Immature natural killer cell (primary cell): ENCODE measurements around the gene NEK6. TPM values are rescaled to one million over a fixed set of nuclear protein-coding genes. Genes with fewer than 3 reads are reported as not detected.

ENCODE experiments used
- DNase-seq, 3 donors: peaks; one replicate each; pipeline ENCODE4 v3.0.0; 2022; ENCODE audit warnings: mixed read lengths in 1 of 3
- H3K27ac Mint-ChIP-seq, 6 donors: one replicate each; pipeline ENCODE4 v1.8.0; 2020; ENCODE audit warnings: mixed read lengths in 6 of 6, mild to moderate bottlenecking in 5 of 6, inconsistent platforms in 4 of 6, moderate library complexity in 3 of 6
- H3K27me3 Mint-ChIP-seq, 3 donors: one replicate each; pipeline ENCODE4 v1.8.0; 2020 to 2021; ENCODE audit warnings: low read depth in 3 of 3, mild to moderate bottlenecking in 3 of 3, mixed read lengths in 3 of 3, moderate library complexity in 3 of 3, inconsistent platforms in 1 of 3
- H3K36me3 Mint-ChIP-seq, 3 donors: one replicate each; pipeline ENCODE4 v1.8.0; 2020; ENCODE audit warnings: mixed read lengths in 3 of 3, inconsistent platforms in 2 of 3, mild to moderate bottlenecking in 2 of 3
- H3K4me1 Mint-ChIP-seq, 2 donors: one replicate each; pipeline ENCODE4 v1.8.0; 2020; ENCODE audit warnings: inconsistent platforms in 2 of 2, mild to moderate bottlenecking in 2 of 2, mixed read lengths in 2 of 2, moderate library complexity in 1 of 2
- H3K4me3 Mint-ChIP-seq, 5 donors: one replicate each; pipeline ENCODE4 v1.8.0; 2020; ENCODE audit warnings: mild to moderate bottlenecking in 5 of 5, mixed read lengths in 5 of 5, inconsistent platforms in 3 of 5, moderate library complexity in 3 of 5
- H3K9me3 Mint-ChIP-seq, 6 donors: one replicate each; pipeline ENCODE4 v1.8.0; 2020; ENCODE audit warnings: mild to moderate bottlenecking in 6 of 6, mixed read lengths in 6 of 6, inconsistent platforms in 4 of 6, moderate library complexity in 3 of 6
- polyA plus RNA-seq, 3 donors: library from polyadenylated mRNA; unstranded; fragments of 300-500 nt; fragmentation: Illumina TruSeq; gene quantifications; one replicate each; pipeline ENCODE4 v1.2.3, GENCODE V29; 2021

Gene NEK6
- polyA plus RNA-seq, 3 donors from 2014 or later, result 8.8 to 18.0 (median 13.8) TPM

- H3K27me3 Mint-ChIP-seq, result peaks cover 0 to 4% (median 2%) of the 10 kb centered on the region in 3 donors
- DNase-seq, result no peak
- H3K9me3 Mint-ChIP-seq, result no peaks in the 10 kb centered on the region
- H3K27ac Mint-ChIP-seq, result peak overlapping the region in 5 of 6 donors; percentile 6 to 70 (median 41)
- no peak overlapping the region for H3K4me3 Mint-ChIP-seq
- H3K4me1 Mint-ChIP-seq, result peaks cover 18 to 61% of the 10 kb centered on the region in 2 donors
- H3K36me3 Mint-ChIP-seq, result peaks cover 5 to 19% (median 9%) of the 10 kb centered on the region in 3 donors
Measured at GRCh38 chr9:124381170-124381945, 123.6 kb downstream of the NEK6 start.

DNA sequence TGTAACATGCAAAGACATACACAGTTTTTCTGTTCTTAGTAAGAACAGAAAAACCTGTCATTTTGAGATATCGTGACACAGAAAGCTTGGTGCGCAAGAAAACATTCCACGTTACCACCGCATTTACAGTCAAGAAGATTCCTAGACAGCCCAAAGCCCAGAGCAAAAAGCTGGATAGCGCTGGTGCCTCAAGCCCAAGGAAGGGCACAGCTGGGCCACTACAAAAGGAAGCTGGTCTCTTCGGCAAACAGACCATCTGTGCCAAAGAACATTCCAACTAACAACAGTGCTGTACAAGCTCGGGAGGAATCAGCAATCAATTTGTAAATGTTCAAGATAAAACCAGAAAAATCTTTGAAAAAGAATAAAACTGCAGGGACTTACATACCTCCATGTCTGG lies 126.5 kb downstream of the NEK6 start:
- DNase-seq, result no peak
- Mint-ChIP-seq H3K27ac (no peak overlapping the region), H3K4me3 (no peak overlapping the region), H3K36me3 (peaks cover 5 to 19% (median 9%) of the 10 kb centered on the region in 3 donors), H3K27me3 (peaks cover 0 to 4% (median 0%) of the 10 kb centered on the region in 3 donors), H3K9me3 (no peaks in the 10 kb centered on the region), H3K4me1 (peaks cover 27 to 61% of the 10 kb centered on the region in 2 donors)

GRCh38 chr9:124384846-124385245 lies 127.1 kb downstream of the NEK6 start:
- no peak for DNase-seq
- Mint-ChIP-seq H3K9me3 (no peaks in the 10 kb centered on the region), H3K36me3 (peaks cover 5 to 19% (median 9%) of the 10 kb centered on the region in 3 donors), H3K4me1 (peaks cover 31 to 64% of the 10 kb centered on the region in 2 donors), H3K27me3 (peaks cover 0 to 4% (median 0%) of the 10 kb centered on the region in 3 donors), H3K4me3 (no peak overlapping the region), H3K27ac (peak overlapping the region in 1 of 6 donors; percentile 60)

- Mint-ChIP-seq H3K27me3 (peaks cover 0 to 4% (median 0%) of the 10 kb centered on the region in 3 donors), H3K36me3 (peaks cover 5 to 16% (median 9%) of the 10 kb centered on the region in 3 donors), H3K9me3 (no peaks in the 10 kb centered on the region), H3K4me1 (peaks cover 30 to 67% of the 10 kb centered on the region in 2 donors), H3K4me3 (no peak overlapping the region), H3K27ac (peak overlapping the region in 1 of 6 donors; percentile 64)
- no peak for DNase-seq
Measured at GRCh38 chr9:124385623-124386022, 127.9 kb downstream of the NEK6 start.

DNA sequence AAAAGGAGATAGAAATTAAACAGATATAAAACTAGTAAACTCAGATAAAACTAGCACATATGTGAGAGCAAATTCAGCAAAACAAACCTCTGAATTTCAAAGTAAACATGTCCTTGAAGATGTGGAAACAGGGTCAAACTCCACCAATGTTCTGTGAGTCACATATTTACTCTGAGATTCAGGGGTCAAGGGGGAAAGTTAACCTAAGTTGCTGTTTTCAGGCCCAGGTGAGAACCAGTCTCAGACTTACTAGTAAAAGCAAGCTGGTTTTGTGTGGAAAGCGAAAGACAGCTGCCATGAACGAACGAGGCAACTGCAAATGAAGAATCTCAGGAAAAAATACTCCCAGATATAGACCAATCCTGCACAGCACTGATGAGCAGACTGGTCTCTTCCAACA lies 128.5 kb downstream of the NEK6 start:
- peak overlapping the region in 1 of 6 donors; percentile 67 for H3K27ac Mint-ChIP-seq
- peaks cover 0 to 4% (median 0%) of the 10 kb centered on the region in 3 donors for H3K27me3 Mint-ChIP-seq
- no peaks in the 10 kb centered on the region for H3K9me3 Mint-ChIP-seq
- peaks cover 34 to 69% of the 10 kb centered on the region in 2 donors for H3K4me1 Mint-ChIP-seq
- DNase-seq, result no peak
- H3K4me3 Mint-ChIP-seq, result no peak overlapping the region
- H3K36me3 Mint-ChIP-seq, result peaks cover 5 to 16% (median 9%) of the 10 kb centered on the region in 3 donors

GRCh38 chr9:124388275-124389048 lies 130.7 kb downstream of the NEK6 start:
- Mint-ChIP-seq H3K4me3 (no peak overlapping the region), H3K4me1 (peaks cover 29 to 66% of the 10 kb centered on the region in 2 donors), H3K36me3 (peaks cover 0 to 8% (median 6%) of the 10 kb centered on the region in 3 donors), H3K27ac (no peak overlapping the region), H3K27me3 (peaks cover 0 to 4% (median 0%) of the 10 kb centered on the region in 3 donors), H3K9me3 (no peaks in the 10 kb centered on the region)
- no peak for DNase-seq

GRCh38 chr9:124389146-124389939 lies 131.6 kb downstream of the NEK6 start:
- H3K4me1 Mint-ChIP-seq, result peaks cover 32 to 73% of the 10 kb centered on the region in 2 donors
- H3K9me3 Mint-ChIP-seq, result no peaks in the 10 kb centered on the region
- H3K27ac Mint-ChIP-seq, result peak overlapping the region in 1 of 6 donors; percentile 66
- H3K36me3 Mint-ChIP-seq, result no peaks in the 10 kb centered on the region
- no peak overlapping the region for H3K4me3 Mint-ChIP-seq
- DNase-seq, result no peak
- no peaks in the 10 kb centered on the region for H3K27me3 Mint-ChIP-seq

GRCh38 chr9:124390794-124391658 lies 133.3 kb downstream of the NEK6 start:
- Mint-ChIP-seq H3K27me3 (no peaks in the 10 kb centered on the region), H3K4me1 (peaks cover 38 to 85% of the 10 kb centered on the region in 2 donors), H3K4me3 (no peak overlapping the region), H3K27ac (peak overlapping the region in 1 of 6 donors; percentile 54), H3K9me3 (no peaks in the 10 kb centered on the region), H3K36me3 (no peaks in the 10 kb centered on the region)
- no peak for DNase-seq

DNA sequence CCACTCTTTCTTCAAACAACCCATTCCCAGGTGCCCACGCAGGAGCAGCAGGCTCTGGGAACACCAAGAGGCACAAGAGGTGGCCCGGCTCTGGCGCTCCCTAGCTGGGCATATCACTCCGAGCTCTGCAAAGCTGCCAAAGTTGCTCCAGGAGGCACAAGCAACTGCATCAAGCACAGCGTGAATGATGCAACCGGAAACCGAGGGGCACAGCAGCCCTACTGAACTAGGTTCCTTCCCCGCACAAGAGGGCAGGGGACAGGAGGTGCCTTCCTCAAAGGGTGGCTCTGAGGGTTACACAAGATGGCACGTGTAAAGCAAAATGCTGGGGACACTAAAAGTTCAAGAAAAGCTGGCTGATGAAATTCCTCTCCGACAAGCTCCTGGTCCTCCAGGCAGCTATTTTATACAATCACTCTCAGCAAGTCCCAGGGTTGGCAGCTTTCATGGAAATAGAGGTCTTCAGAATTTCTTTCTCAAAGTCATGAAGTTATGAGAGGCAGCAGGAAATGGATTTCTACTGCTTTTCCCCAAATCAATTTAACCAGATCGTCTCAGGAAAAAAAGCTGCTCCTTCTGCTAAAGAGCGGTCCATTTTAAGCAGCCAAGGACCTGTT lies 134.6 kb downstream of the NEK6 start:
- H3K4me1 Mint-ChIP-seq, result peaks cover 35 to 79% of the 10 kb centered on the region in 2 donors
- no peak for DNase-seq
- H3K9me3 Mint-ChIP-seq, result no peaks in the 10 kb centered on the region
- H3K36me3 Mint-ChIP-seq, result no peaks in the 10 kb centered on the region
- no peak overlapping the region for H3K4me3 Mint-ChIP-seq
- no peaks in the 10 kb centered on the region for H3K27me3 Mint-ChIP-seq
- no peak overlapping the region for H3K27ac Mint-ChIP-seq

DNA sequence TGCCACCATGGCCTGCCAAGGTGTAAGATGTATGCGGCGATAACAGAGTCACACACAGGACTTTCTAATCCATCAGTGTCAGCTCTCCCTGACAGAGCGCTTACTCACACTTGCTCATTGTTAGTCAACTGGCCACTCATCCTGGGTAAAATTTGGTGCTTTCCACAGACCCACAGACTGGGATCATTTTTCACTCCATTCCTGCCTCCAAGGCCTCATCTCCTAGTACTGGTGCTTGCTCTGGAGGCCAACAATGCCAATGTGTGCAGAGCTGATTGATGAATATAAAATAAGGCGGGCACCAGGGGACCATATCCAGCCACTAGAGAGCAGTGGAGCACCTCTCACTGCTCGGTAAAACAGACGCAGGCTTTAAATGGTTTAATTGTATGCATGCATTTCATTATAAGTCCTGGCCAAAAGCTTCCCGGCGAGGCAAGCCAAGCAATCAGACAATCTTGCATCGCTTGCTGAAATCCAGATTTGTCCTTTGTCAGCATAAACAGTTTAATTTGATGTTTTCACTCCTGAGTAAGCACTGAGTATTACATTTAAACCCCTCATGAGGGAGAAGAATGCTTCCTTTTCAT lies 135.2 kb downstream of the NEK6 start:
- Mint-ChIP-seq H3K9me3 (no peaks in the 10 kb centered on the region), H3K36me3 (no peaks in the 10 kb centered on the region), H3K27me3 (no peaks in the 10 kb centered on the region), H3K4me3 (no peak overlapping the region), H3K27ac (no peak overlapping the region), H3K4me1 (peaks cover 31 to 73% of the 10 kb centered on the region in 2 donors)
- DNase-seq, result no peak

DNA sequence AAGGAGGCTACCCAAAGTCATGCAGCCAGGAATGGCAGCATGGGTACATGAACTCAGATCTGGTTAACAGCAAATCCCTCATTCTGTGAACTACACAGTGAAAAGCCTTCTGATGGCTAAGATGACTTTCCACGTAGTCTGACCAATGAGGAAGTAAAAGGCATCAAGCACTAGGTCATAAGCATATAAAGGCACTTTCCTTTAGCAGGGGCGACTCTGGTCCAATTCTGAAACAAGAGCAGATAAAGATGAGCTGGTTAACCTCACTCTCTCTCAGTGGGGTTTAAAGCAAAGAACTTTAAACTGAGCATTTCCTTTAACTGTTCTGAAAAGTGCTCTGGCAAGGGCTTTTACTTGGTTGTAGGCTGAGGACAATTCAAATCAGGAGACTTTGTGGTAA lies 136.4 kb downstream of the NEK6 start:
- peaks cover 24 to 70% of the 10 kb centered on the region in 2 donors for H3K4me1 Mint-ChIP-seq
- no peaks in the 10 kb centered on the region for H3K9me3 Mint-ChIP-seq

GRCh38 chr9:124394596-124394995 lies 136.8 kb downstream of the NEK6 start:
- peaks cover 22 to 69% of the 10 kb centered on the region in 2 donors for H3K4me1 Mint-ChIP-seq
- peaks cover 0 to 3% (median 0%) of the 10 kb centered on the region in 3 donors for H3K36me3 Mint-ChIP-seq
- DNase-seq, result no peak
- H3K4me3 Mint-ChIP-seq, result no peak overlapping the region
- peak overlapping the region in 2 of 6 donors; percentile 10 to 55 for H3K27ac Mint-ChIP-seq
- H3K9me3 Mint-ChIP-seq, result no peaks in the 10 kb centered on the region
- H3K27me3 Mint-ChIP-seq, result no peaks in the 10 kb centered on the region

More for the DNA sequence above, 136.4 kb downstream of the NEK6 start:
- Mint-ChIP-seq H3K27me3 (no peaks in the 10 kb centered on the region), H3K27ac (peak overlapping the region in 3 of 6 donors; percentile 10 to 55 (median 30)), H3K4me3 (no peak overlapping the region), H3K36me3 (peaks cover 0 to 3% (median 0%) of the 10 kb centered on the region in 3 donors)
- no peak for DNase-seq
